HepG2 (cell line): ENCODE results near the gene LRRC32. TPM values are rescaled to one million over a fixed set of nuclear protein-coding genes. Genes with fewer than 3 reads are reported as not detected.

Experiments used
- ATAC-seq: fragments of 200-7000 bp; cut with Tn5 transposase; 3 replicates; pipeline ENCODE4 v1.9.1; 2020; ENCODE audit warnings: mild to moderate bottlenecking, moderate library complexity
- BruUV-seq: library from RNA; stranded (reverse); fragments of 400-500 nt; replicated peaks from 2 replicates; lab custom pipeline; 2021; lab: Mats Ljungman, UMichigan
- CTCF ChIA-PET: fragments of 300-600 bp; formaldehyde crosslinking; extraction: SDS; loops from one replicate; lab custom pipeline; 2021; ENCODE audit warnings: low total read pairs, inconsistent platforms, low intra/inter-chr PET ratio; lab: Yijun Ruan, JAX
- POLR2A ChIA-PET: fragments of 350-600 bp; sonication (Branson Sonifier 250); formaldehyde crosslinking; loops from one replicate; lab custom pipeline; 2020; ENCODE audit warnings: antibody characterized with exemption, inconsistent platforms; lab: Yijun Ruan, JAX
- DNase-seq: peaks from one replicate; pipeline ENCODE4 v3.0.0-alpha.2; 2015; ENCODE audit warnings: low spot score
- FAIRE-seq: peaks from 3 replicates; lab custom pipeline; 2011; peaks lifted over from hg19 to GRCh38; lab: Jason Lieb, UNC
- H2AFZ ChIP-seq: one replicate; pipeline ENCODE4 v1.6.1; 2011; ENCODE audit warnings: low read length, inconsistent platforms
- H3K27ac ChIP-seq: fragments of 300-600 bp; 3 replicates; pipeline ENCODE4 v1.8.0; 2011; ENCODE audit warnings: mixed run types, mild to moderate bottlenecking, mixed read lengths, low read length, inconsistent platforms; ENCODE audit not compliant: insufficient read depth; ENCODE audit errors: extremely low read length
- H3K27me3 ChIP-seq, 2 experiments: fragments of 200-600 bp in 1 of 2; 2 replicates in 1 of 2; 3 replicates in 1 of 2; pipeline versions ENCODE4 v1.6.0 to v1.8.0; 2011; ENCODE audit warnings: low read length in 2 of 2, mild to moderate bottlenecking in 2 of 2, moderate library complexity in 2 of 2, inconsistent platforms in 1 of 2; ENCODE audit not compliant: insufficient read depth in 2 of 2, control insufficient read depth in 1 of 2
- H3K36me3 ChIP-seq, 2 experiments: fragments of 200-600 bp in 1 of 2; replicated peaks in 1 of 2; 2 replicates in 1 of 2; 3 replicates in 1 of 2; pipeline versions ENCODE4 v1.5.1 to v1.8.0; 2011; ENCODE audit warnings: low read length in 2 of 2, inconsistent platforms in 1 of 2; ENCODE audit not compliant: insufficient read depth in 2 of 2, control insufficient read depth in 1 of 2
- H3K4me1 ChIP-seq: 2 replicates; pipeline ENCODE4 v1.5.1; 2012; ENCODE audit warnings: low read length, inconsistent platforms; ENCODE audit not compliant: insufficient read depth
- H3K4me2 ChIP-seq: 2 replicates; pipeline ENCODE4 v1.6.0; 2011; ENCODE audit warnings: low read depth, low read length, inconsistent platforms
- H3K4me3 ChIP-seq, 3 experiments: fragments of 200-600 bp in 1 of 3; sonication (generic), shearing (Covaris generic) in 1 of 3; replicated peaks in 1 of 3; 2 replicates each; pipeline ENCODE4 v1.5.1; 2011 to 2016; ENCODE audit warnings: low read length in 3 of 3, inconsistent platforms in 2 of 3, low read depth in 2 of 3, mild to moderate bottlenecking in 2 of 3, control low read depth in 1 of 3, mixed read lengths in 1 of 3; ENCODE audit not compliant: insufficient read depth in 1 of 3
- H3K79me2 ChIP-seq: one replicate; pipeline ENCODE4 v1.6.1; 2011; ENCODE audit warnings: low read length, inconsistent platforms; ENCODE audit not compliant: insufficient read depth
- H3K9ac ChIP-seq: 2 replicates; pipeline ENCODE4 v1.6.0; 2011; ENCODE audit warnings: mild to moderate bottlenecking, low read depth, low read length, inconsistent platforms; ENCODE audit not compliant: insufficient read depth
- H3K9me3 ChIP-seq: 2 replicates; pipeline ENCODE4 v1.5.1; 2012; ENCODE audit warnings: mild to moderate bottlenecking, low read length
- H4K20me1 ChIP-seq: 2 replicates; pipeline ENCODE4 v1.6.0; 2011; ENCODE audit warnings: inconsistent platforms, mild to moderate bottlenecking, low read length, moderate library complexity; ENCODE audit not compliant: insufficient read depth
- CEBPG ChIP-seq: IDR thresholded peaks from 2 replicates; pipeline ENCODE4 v1.6.1; 2016
- HMG20A ChIP-seq: IDR thresholded peaks from 2 replicates; pipeline ENCODE4 v1.6.1; 2016; ENCODE audit warnings: borderline replicate concordance
- JARID2 ChIP-seq: sonication (generic); formaldehyde crosslinking; IDR thresholded peaks from 2 replicates; pipeline ENCODE4 v1.8.1; 2023; ENCODE audit warnings: missing genetic modification reagents, inconsistent platforms; ENCODE audit not compliant: insufficient replicate concordance
- KAT2B ChIP-seq: fragments of 150-350 bp; IDR thresholded peaks from 2 replicates; pipeline ENCODE4 v1.6.1; 2014; ENCODE audit warnings: low read depth, low read length, borderline replicate concordance
- NFIB ChIP-seq: sonication (generic); formaldehyde crosslinking; IDR thresholded peaks from 2 replicates; pipeline ENCODE4 v1.9.0; 2021; ENCODE audit warnings: missing genetic modification reagents, mild to moderate bottlenecking, borderline replicate concordance
- POGZ ChIP-seq: sonication (generic); formaldehyde crosslinking; IDR thresholded peaks from 2 replicates; pipeline ENCODE4 v1.4.0; 2020; ENCODE audit warnings: mild to moderate bottlenecking, missing genetic modification reagents
- RARG ChIP-seq: sonication (generic); formaldehyde crosslinking; IDR thresholded peaks from 2 replicates; pipeline ENCODE4 v1.4.0; 2020; ENCODE audit warnings: low read depth, mild to moderate bottlenecking, missing genetic modification reagents
- RBAK ChIP-seq: sonication (generic); formaldehyde crosslinking; IDR thresholded peaks from 2 replicates; pipeline ENCODE4 v1.5.1; 2020; ENCODE audit warnings: mild to moderate bottlenecking, missing genetic modification reagents
- SRSF9 ChIP-seq: fragments of 200-400 bp; formaldehyde crosslinking; IDR thresholded peaks from 2 replicates; pipeline ENCODE4 v1.6.1; 2018; ENCODE audit warnings: borderline replicate concordance, mild to moderate bottlenecking, low read depth, low read length; ENCODE audit not compliant: insufficient read depth, poor library complexity, severe bottlenecking
- ZBTB38 ChIP-seq: sonication (generic); formaldehyde crosslinking; IDR thresholded peaks from 2 replicates; pipeline ENCODE4 v1.5.1; 2020; ENCODE audit warnings: mild to moderate bottlenecking, missing genetic modification reagents
- ZBTB8A ChIP-seq: sonication (generic); formaldehyde crosslinking; IDR thresholded peaks from 2 replicates; pipeline ENCODE4 v1.4.0; 2020; ENCODE audit warnings: mild to moderate bottlenecking, low read depth, missing genetic modification reagents, borderline replicate concordance
- ZNF230 ChIP-seq: sonication (generic); formaldehyde crosslinking; IDR thresholded peaks from 2 replicates; pipeline ENCODE4 v1.4.0; 2020; ENCODE audit warnings: mild to moderate bottlenecking, missing genetic modification reagents
- ZNF333 ChIP-seq: sonication (generic); formaldehyde crosslinking; IDR thresholded peaks from 2 replicates; pipeline ENCODE4 v1.4.0; 2020; ENCODE audit warnings: mild to moderate bottlenecking, missing genetic modification reagents, borderline replicate concordance
- ZNF383 ChIP-seq: sonication (generic); formaldehyde crosslinking; IDR thresholded peaks from 2 replicates; pipeline ENCODE4 v1.4.0; 2020; ENCODE audit warnings: missing genetic modification reagents, mild to moderate bottlenecking, borderline replicate concordance
- ZNF672 ChIP-seq: sonication (generic); formaldehyde crosslinking; IDR thresholded peaks from 2 replicates; pipeline ENCODE4 v1.8.1; 2022; ENCODE audit warnings: missing genetic modification reagents
- ZNF720 ChIP-seq: sonication (generic); formaldehyde crosslinking; IDR thresholded peaks from 2 replicates; pipeline ENCODE4 v1.4.0; 2020; ENCODE audit warnings: missing genetic modification reagents
- ZZZ3 ChIP-seq: sonication (generic); formaldehyde crosslinking; IDR thresholded peaks from 2 replicates; pipeline ENCODE4 v1.4.0; 2020; ENCODE audit warnings: missing genetic modification reagents, mild to moderate bottlenecking, borderline replicate concordance
- WGBS: methylation state at CpG from one replicate; pipeline ENCODE4 v1.1.6; 2017; ENCODE audit warnings: low lambda C conversion rate; 5-methylcytosine and 5-hydroxymethylcytosine counted together
- in situ Hi-C: cut with HindIII; loops from 2 replicates; pipeline ENCODE4 v1.10.0; 2017; ENCODE audit warnings: low pct_unique_long_range_greater_than_20kb; ENCODE audit not compliant: extremely low pct_ligation_motif_present
- intact Hi-C: fragments of 100-400 bp; cut with micrococcal nuclease; formaldehyde crosslinking; loops from one replicate; pipeline ENCODE4 v1.10.0; 2022; ENCODE audit not compliant: unreplicated experiment
- polyA plus RNA-seq, 8 experiments: library from polyadenylated mRNA; depleted of rRNA in 3 of 8; stranded (reverse) in 7 of 8; unstranded in 1 of 8; fragments of >200 nt; fragmentation: Illumina TruSeq in 4 of 8; extraction: Trizol in 4 of 8; gene quantifications; 2 replicates each; pipeline versions ENCODE4 v1.2.1 to v1.2.3, GENCODE V29; 2011 to 2016; ENCODE audit warnings: low read depth in 4 of 8, missing spikeins in 1 of 8, mixed read lengths in 1 of 8; ENCODE audit not compliant: insufficient read depth in 1 of 8
- total RNA-seq, 5 experiments: library from RNA; depleted of rRNA; stranded (reverse); fragments of >200 nt; fragmentation: Illumina TruSeq; extraction: Trizol; gene quantifications; 2 replicates each; pipeline ENCODE4 v1.2.3, GENCODE V29; 2016; ENCODE audit warnings: low read depth in 1 of 5
- TF ChIP-seq, protein P1 (sequence below): IDR thresholded peaks from 2 replicates; pipeline ENCODE4 v1.6.1; 2018; ENCODE audit warnings: missing genetic modification reagents, mild to moderate bottlenecking, missing compliant biosample characterization
- TF ChIP-seq, protein P2 (sequence below): sonication (generic); formaldehyde crosslinking; IDR thresholded peaks from 2 replicates; pipeline ENCODE4 v1.4.0; 2020; ENCODE audit warnings: missing genetic modification reagents
- TF ChIP-seq, protein P3 (sequence below): sonication (generic); formaldehyde crosslinking; conservative IDR thresholded peaks from 2 replicates; pipeline ENCODE4 v1.8.0; 2022; ENCODE audit warnings: low read depth, missing genetic modification reagents

Gene LRRC32
- total and polyA plus RNA-seq, 2 of the 13 experiments (the other 11 are each of a cell fraction or from before 2014, with no cell fraction given), result 0.07 TPM; not detected in 1

DNA sequence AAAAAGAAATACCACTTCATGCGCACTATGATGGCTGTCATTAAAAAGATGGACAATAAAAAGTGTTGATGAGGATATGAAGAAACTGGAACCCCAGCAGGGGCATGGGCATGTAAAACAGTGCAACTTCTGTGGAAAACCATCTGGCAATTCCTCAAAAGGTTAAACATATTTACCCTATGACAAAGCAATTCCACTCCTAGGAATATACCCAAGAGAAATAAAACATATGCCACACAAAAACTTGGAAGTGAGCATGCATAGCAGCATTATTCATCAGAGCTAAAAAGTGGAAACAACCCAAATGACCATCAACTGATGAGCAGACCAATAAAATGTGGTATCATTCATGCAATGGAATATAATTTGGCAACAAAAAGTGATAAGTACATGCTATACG lies 50.1 kb downstream of the LRRC32 start:
- ATAC-seq (no peak), DNase-seq (no peak), FAIRE-seq (no peak)
- no peak overlapping the region for H3K4me2 ChIP-seq
- intact Hi-C loops (no loop called here), in situ Hi-C loops (no loop called here)
- H3K4me3 ChIP-seq, result no peak overlapping the region
- no peaks in the 10 kb centered on the region for H4K20me1 ChIP-seq
- no peak overlapping the region for H3K9ac ChIP-seq
- 65% methylated on average over 2 of the region's 2 CpGs for WGBS
- H3K27me3 ChIP-seq, result peaks cover 7 to 16% of the 10 kb centered on the region in 2 experiments
- H3K4me1 ChIP-seq, result no peaks in the 10 kb centered on the region
- H3K27ac ChIP-seq, result no peak overlapping the region
- ChIA-PET CTCF (no interaction called here), POLR2A (no interaction called here)
- TF ChIP-seq ZZZ3 (CRISPR knock-in tag), result no peak
- TF ChIP-seq POGZ, result no peak
- TF ChIP-seq HMG20A (CRISPR knock-in tag), result no peak
- no peak for TF ChIP-seq JARID2 (CRISPR knock-in tag)
- no peak for TF ChIP-seq ZBTB8A (CRISPR knock-in tag)
- TF ChIP-seq KAT2B, result no peak
- no peak for TF ChIP-seq NFIB (CRISPR knock-in tag)
- TF ChIP-seq ZNF230, result no peak
- no peak for TF ChIP-seq ZNF383 (CRISPR knock-in tag)
- TF ChIP-seq SRSF9, result no peak
- TF ChIP-seq, protein P1, sequence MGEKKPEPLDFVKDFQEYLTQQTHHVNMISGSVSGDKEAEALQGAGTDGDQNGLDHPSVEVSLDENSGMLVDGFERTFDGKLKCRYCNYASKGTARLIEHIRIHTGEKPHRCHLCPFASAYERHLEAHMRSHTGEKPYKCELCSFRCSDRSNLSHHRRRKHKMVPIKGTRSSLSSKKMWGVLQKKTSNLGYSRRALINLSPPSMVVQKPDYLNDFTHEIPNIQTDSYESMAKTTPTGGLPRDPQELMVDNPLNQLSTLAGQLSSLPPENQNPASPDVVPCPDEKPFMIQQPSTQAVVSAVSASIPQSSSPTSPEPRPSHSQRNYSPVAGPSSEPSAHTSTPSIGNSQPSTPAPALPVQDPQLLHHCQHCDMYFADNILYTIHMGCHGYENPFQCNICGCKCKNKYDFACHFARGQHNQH, result no peak
- no peak for TF ChIP-seq ZNF333
- no peak for TF ChIP-seq CEBPG
- TF ChIP-seq, protein P2, sequence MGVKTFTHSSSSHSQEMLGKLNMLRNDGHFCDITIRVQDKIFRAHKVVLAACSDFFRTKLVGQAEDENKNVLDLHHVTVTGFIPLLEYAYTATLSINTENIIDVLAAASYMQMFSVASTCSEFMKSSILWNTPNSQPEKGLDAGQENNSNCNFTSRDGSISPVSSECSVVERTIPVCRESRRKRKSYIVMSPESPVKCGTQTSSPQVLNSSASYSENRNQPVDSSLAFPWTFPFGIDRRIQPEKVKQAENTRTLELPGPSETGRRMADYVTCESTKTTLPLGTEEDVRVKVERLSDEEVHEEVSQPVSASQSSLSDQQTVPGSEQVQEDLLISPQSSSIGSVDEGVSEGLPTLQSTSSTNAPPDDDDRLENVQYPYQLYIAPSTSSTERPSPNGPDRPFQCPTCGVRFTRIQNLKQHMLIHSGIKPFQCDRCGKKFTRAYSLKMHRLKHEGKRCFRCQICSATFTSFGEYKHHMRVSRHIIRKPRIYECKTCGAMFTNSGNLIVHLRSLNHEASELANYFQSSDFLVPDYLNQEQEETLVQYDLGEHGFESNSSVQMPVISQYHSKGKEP, result no peak
- no peak for TF ChIP-seq RARG
- TF ChIP-seq ZNF672 (CRISPR knock-in tag), result no peak
- TF ChIP-seq RBAK (CRISPR knock-in tag), result no peak
- TF ChIP-seq, protein P3, sequence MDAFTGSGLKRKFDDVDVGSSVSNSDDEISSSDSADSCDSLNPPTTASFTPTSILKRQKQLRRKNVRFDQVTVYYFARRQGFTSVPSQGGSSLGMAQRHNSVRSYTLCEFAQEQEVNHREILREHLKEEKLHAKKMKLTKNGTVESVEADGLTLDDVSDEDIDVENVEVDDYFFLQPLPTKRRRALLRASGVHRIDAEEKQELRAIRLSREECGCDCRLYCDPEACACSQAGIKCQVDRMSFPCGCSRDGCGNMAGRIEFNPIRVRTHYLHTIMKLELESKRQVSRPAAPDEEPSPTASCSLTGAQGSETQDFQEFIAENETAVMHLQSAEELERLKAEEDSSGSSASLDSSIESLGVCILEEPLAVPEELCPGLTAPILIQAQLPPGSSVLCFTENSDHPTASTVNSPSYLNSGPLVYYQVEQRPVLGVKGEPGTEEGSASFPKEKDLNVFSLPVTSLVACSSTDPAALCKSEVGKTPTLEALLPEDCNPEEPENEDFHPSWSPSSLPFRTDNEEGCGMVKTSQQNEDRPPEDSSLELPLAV (CRISPR knock-in tag), result no peak
- TF ChIP-seq ZNF720 (CRISPR knock-in tag), result no peak
- TF ChIP-seq ZBTB38 (CRISPR knock-in tag), result no peak
- no peak overlapping the region for H2AFZ ChIP-seq
- no TSS peak for BruUV-seq
- H3K9me3 ChIP-seq, result no peaks in the 10 kb centered on the region
- H3K79me2 ChIP-seq, result no peaks in the 10 kb centered on the region
- no peaks in the 10 kb centered on the region for H3K36me3 ChIP-seq
